Stimulated activated CD8-positive, alpha-beta memory T cell treated with anti-CD3 and anti-CD28 coated beads, Interleukin-7, amount 100 ng/mL, for 24 hours (primary cell): ENCODE measurements around the gene RSPO4.
"Not testable (repeated sequence)": the region's sequence is repeated elsewhere in the genome, so short reads cannot be mapped to it uniquely, and the experiment has no call there.

ENCODE experiments used
- DNase-seq: peaks from one replicate; pipeline ENCODE4 v3.0.0-alpha.2; 2020; ENCODE audit warnings: low read depth

RSPO4 gene

GRCh38 chr20:1003920-1004697 lies 2.0 kb upstream of the RSPO4 start:
- no peak for DNase-seq

- DNase-seq = no peak
Measured at GRCh38 chr20:1002682-1003561, 811 bp upstream of the RSPO4 start.

GRCh38 chr20:1001116-1001515 lies 995 bp downstream of the RSPO4 start:
- DNase-seq = no peak

- no peak for DNase-seq
Measured at GRCh38 chr20:998231-998830, 3.8 kb downstream of the RSPO4 start.

- DNase-seq = no peak
Measured at GRCh38 chr20:997486-997885, 4.6 kb downstream of the RSPO4 start.

- DNase-seq = no peak
Measured at GRCh38 chr20:997016-997415, 5.1 kb downstream of the RSPO4 start.

- no peak for DNase-seq
Measured at GRCh38 chr20:995170-995569, 6.9 kb downstream of the RSPO4 start.

GRCh38 chr20:992801-993535 lies 9.1 kb downstream of the RSPO4 start:
- DNase-seq = no peak

GRCh38 chr20:991850-992249 lies 10.3 kb downstream of the RSPO4 start:
- DNase-seq = no peak

- DNase-seq = no peak
Measured at GRCh38 chr20:990293-990959, 11.7 kb downstream of the RSPO4 start.

- no peak for DNase-seq
Measured at GRCh38 chr20:988272-988671, 13.8 kb downstream of the RSPO4 start.

- no peak for DNase-seq
Measured at GRCh38 chr20:987677-988076, 14.4 kb downstream of the RSPO4 start.

- no peak for DNase-seq
Measured at GRCh38 chr20:986733-987355, 15.3 kb downstream of the RSPO4 start.

- DNase-seq = not testable (repeated sequence)
Measured at GRCh38 chr20:984994-985393, 17.1 kb downstream of the RSPO4 start.

- DNase-seq = no peak
Measured at GRCh38 chr20:982754-983153, 19.4 kb downstream of the RSPO4 start.

GRCh38 chr20:977021-977420 lies 25.1 kb downstream of the RSPO4 start:
- no peak for DNase-seq

- no peak for DNase-seq
Measured at GRCh38 chr20:976033-976432, 26.1 kb downstream of the RSPO4 start.

- DNase-seq = no peak
Measured at GRCh38 chr20:973785-974194, 28.3 kb downstream of the RSPO4 start.

- DNase-seq = no peak
Measured at GRCh38 chr20:972256-972655, 29.9 kb downstream of the RSPO4 start.

- DNase-seq = no peak
Measured at GRCh38 chr20:971346-971745, 30.8 kb downstream of the RSPO4 start.

GRCh38 chr20:969868-970267 lies 32.2 kb downstream of the RSPO4 start:
- DNase-seq = no peak
